Sigmoid colon (tissue), 7 donors: ENCODE measurements around the gene PRSS27. TPM values are rescaled to one million over a fixed set of nuclear protein-coding genes. Genes with fewer than 3 reads are reported as not detected.

Source experiments
- DNase-seq: peaks from one replicate; pipeline ENCODE4 v3.0.0-alpha.2; 2019
- H3K27ac ChIP-seq, 4 donors: fragments of 200-600 bp; sonication (generic); one replicate each; pipeline ENCODE4 v1.5.1; 2016 to 2019; ENCODE audit warnings: mild to moderate bottlenecking in 1 of 4
- H3K27me3 ChIP-seq, 3 donors: fragments of 200-600 bp; sonication (generic); one replicate each; pipeline ENCODE4 v1.5.1; 2019; ENCODE audit warnings: mild to moderate bottlenecking in 1 of 3
- H3K36me3 ChIP-seq, 4 donors: fragments of 200-600 bp; sonication (generic); one replicate each; pipeline ENCODE4 v1.5.1; 2016 to 2019
- H3K4me1 ChIP-seq, 4 donors: fragments of 200-600 bp; sonication (generic); one replicate each; pipeline ENCODE4 v1.5.1; 2017 to 2019
- H3K4me3 ChIP-seq, 4 donors: fragments of 200-600 bp; sonication (generic); one replicate each; pipeline ENCODE4 v1.5.1; 2017 to 2019; ENCODE audit warnings: mild to moderate bottlenecking in 2 of 4, moderate library complexity in 1 of 4
- H3K9me3 ChIP-seq, 4 donors: fragments of 200-600 bp in 3 of 4; sonication (generic) in 3 of 4; one replicate each; pipeline versions ENCODE4 v1.5.1 to v1.6.1; 2013 to 2019
- EP300 ChIP-seq, 4 donors: sonication (generic); formaldehyde crosslinking; IDR thresholded peaks; one replicate each; pipeline ENCODE4 v1.6.1; 2017; ENCODE audit warnings: antibody characterized with exemption in 4 of 4
- POLR2A ChIP-seq, 2 donors: fragments of 450-650 bp; IDR thresholded peaks; one replicate each; pipeline ENCODE4 v1.6.1; 2016; ENCODE audit warnings: antibody characterized with exemption in 2 of 2, mild to moderate bottlenecking in 2 of 2, moderate library complexity in 2 of 2
- POLR2AphosphoS5 ChIP-seq, 4 donors: sonication (generic); formaldehyde crosslinking; IDR thresholded peaks; one replicate each; pipeline ENCODE4 v1.6.1; 2017; ENCODE audit warnings: antibody characterized with exemption in 4 of 4
- WGBS, 2 donors: extraction: QIAGEN DNeasy Blood & Tissue Kit; methylation state at CpG; one replicate each; pipeline ENCODE4 v1.1.7; 2013; 5-methylcytosine and 5-hydroxymethylcytosine counted together
- intact Hi-C: fragments of 100-400 bp; cut with DNase I; formaldehyde crosslinking; loops from one replicate; pipeline ENCODE4 v1.15.1; 2023
- polyA plus RNA-seq, 3 donors: library from polyadenylated mRNA; stranded (reverse); fragments of 200-250 nt; gene quantifications; one replicate each; pipeline ENCODE4 v1.2.3, GENCODE V29; 2013
- total RNA-seq, 4 donors: library from RNA; depleted of rRNA; stranded (reverse); fragments of >200 nt; gene quantifications; one replicate each; pipeline ENCODE4 v1.1.0, GENCODE V29; 2016
- TF ChIP-seq, protein P1 (sequence below), 4 experiments: fragments of 450-650 bp in 3 of 4; fragments of 200-600 bp in 1 of 4; IDR thresholded peaks; one replicate each; pipeline ENCODE4 v1.5.1; 2016 to 2019; ENCODE audit warnings: antibody characterized with exemption in 4 of 4, mild to moderate bottlenecking in 3 of 4, moderate library complexity in 2 of 4
- donor health status: healthy with polysubstance abuse.
- donor health status: Bipolar disorder and iron deficiency.
- donor health status: healthy.

The PRSS27 gene
- total and polyA plus RNA-seq, 7 donors = 0.60 to 5.0 (median 1.4) TPM; not detected in 1

DNA sequence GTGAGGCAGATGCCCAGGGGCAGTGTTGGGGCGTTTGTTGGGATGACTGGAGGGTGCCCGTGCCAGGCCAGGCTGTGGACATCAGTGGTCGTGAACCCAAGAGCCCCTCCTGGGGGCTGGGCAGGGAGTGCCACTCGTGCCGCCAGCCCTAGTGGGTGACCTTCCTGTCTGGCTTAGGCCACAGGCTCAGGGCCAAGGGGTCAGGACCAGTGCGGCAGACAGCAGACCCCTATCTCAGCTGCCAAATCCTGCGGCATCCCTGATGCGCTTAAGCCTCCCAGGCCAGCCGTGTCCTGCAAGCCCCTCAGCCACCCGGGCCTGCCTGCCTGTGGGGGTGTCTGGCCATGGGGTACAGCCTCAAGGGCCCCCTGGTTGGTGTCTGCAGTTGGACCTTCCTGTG, 14.7 kb downstream of the PRSS27 start:
- WGBS, 2 donors = 94 to 96% methylated on average over 10 of the region's 10 CpGs
- H3K4me1 ChIP-seq = no peaks in the 10 kb centered on the region
- no peak overlapping the region for H3K4me3 ChIP-seq
- no peaks in the 10 kb centered on the region for H3K9me3 ChIP-seq
- no peaks in the 10 kb centered on the region for H3K27me3 ChIP-seq
- intact Hi-C loops = no loop called here
- no peak for DNase-seq
- peaks cover 10 to 95% (median 51%) of the 10 kb centered on the region in 4 donors for H3K36me3 ChIP-seq
- TF ChIP-seq EP300 (IDR thresholded peaks at IDR 0.05) = no peak
- no peak for TF ChIP-seq POLR2A (IDR thresholded peaks at IDR 0.05)
- TF ChIP-seq POLR2AphosphoS5 (IDR thresholded peaks at IDR 0.05) = no peak
- TF ChIP-seq, protein P1, sequence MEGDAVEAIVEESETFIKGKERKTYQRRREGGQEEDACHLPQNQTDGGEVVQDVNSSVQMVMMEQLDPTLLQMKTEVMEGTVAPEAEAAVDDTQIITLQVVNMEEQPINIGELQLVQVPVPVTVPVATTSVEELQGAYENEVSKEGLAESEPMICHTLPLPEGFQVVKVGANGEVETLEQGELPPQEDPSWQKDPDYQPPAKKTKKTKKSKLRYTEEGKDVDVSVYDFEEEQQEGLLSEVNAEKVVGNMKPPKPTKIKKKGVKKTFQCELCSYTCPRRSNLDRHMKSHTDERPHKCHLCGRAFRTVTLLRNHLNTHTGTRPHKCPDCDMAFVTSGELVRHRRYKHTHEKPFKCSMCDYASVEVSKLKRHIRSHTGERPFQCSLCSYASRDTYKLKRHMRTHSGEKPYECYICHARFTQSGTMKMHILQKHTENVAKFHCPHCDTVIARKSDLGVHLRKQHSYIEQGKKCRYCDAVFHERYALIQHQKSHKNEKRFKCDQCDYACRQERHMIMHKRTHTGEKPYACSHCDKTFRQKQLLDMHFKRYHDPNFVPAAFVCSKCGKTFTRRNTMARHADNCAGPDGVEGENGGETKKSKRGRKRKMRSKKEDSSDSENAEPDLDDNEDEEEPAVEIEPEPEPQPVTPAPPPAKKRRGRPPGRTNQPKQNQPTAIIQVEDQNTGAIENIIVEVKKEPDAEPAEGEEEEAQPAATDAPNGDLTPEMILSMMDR (IDR thresholded peaks at IDR 0.05) = no peak
- H3K27ac ChIP-seq = no peak overlapping the region

DNA sequence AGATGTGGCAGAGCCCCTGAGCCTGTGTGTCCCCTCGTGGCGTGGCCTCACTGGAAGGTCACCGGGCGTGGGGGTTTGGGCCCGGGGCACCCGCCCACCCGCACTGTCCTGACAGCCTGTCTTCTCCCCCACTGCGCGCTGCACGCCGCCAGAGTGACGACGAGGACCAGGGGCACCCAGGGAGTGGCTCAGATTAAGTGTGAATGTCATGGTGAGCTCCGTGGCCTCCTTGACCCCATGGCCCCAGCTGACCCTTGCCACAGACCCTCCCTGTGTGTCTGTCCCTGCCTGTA, 15.1 kb downstream of the PRSS27 start:
- H3K4me3 ChIP-seq = no peak overlapping the region
- H3K4me1 ChIP-seq = no peaks in the 10 kb centered on the region
- H3K36me3 ChIP-seq = peaks cover 10 to 98% (median 55%) of the 10 kb centered on the region in 4 donors
- intact Hi-C loops = no loop called here
- TF ChIP-seq POLR2A (IDR thresholded peaks at IDR 0.05) = no peak
- no peak for TF ChIP-seq POLR2AphosphoS5 (IDR thresholded peaks at IDR 0.05)
- TF ChIP-seq EP300 (IDR thresholded peaks at IDR 0.05) = no peak
- TF ChIP-seq, protein P1 (IDR thresholded peaks at IDR 0.05) = no peak
- no peaks in the 10 kb centered on the region for H3K9me3 ChIP-seq
- no peaks in the 10 kb centered on the region for H3K27me3 ChIP-seq
- H3K27ac ChIP-seq = no peak overlapping the region
- 96% methylated on average over 14 of the region's 14 CpGs for WGBS, 2 donors
- DNase-seq = no peak

DNA sequence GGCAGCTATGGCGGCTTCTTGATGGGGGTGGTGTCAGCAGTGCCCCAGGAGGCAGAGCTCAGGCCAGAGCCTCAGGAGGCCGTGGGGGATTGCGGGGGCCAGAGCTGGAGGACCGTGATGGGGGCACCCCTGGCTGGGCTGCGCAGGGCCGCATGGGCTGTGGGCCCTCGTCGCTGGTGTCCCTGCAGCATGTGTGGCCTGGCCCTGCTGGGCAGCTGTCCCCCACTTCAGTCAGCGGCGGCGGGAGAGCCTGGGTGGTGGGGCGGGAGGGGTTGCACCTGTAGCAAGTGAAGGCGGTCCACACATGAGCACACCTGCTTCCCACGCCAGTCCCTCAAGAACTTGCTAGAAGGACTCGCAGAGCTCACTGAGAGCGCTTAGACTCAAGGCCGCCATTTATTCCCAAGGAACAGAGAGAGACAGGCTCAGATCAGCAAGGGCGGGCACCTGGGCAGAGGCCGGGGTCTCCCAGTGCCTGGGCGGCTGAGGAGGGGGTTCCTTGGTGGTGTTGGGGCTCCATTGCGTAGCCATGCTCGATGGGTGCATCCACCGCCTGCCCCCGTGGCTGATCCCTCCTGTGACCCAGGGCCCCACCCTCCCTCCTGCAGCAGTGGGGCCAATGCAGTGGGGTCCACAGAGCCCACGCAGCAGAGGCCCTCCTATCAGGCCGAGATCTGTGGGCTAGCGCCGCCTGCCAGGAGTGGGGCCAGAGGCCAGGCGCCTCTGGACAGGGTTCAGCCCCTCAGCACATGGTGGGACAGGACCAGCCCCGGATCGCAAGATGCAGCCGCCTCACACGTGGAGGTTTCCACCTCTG, 15.7 kb downstream of the PRSS27 start:
- TF ChIP-seq EP300 (IDR thresholded peaks at IDR 0.05) (no peak), POLR2AphosphoS5 (IDR thresholded peaks at IDR 0.05) (no peak), POLR2A (IDR thresholded peaks at IDR 0.05) (no peak)
- TF ChIP-seq, protein P1 (IDR thresholded peaks at IDR 0.05) = no peak
- Histone ChIP-seq H3K36me3 (peaks cover 10 to 98% (median 61%) of the 10 kb centered on the region in 4 donors), H3K4me1 (no peaks in the 10 kb centered on the region), H3K9me3 (no peaks in the 10 kb centered on the region), H3K4me3 (no peak overlapping the region), H3K27ac (no peak overlapping the region), H3K27me3 (no peaks in the 10 kb centered on the region)
- intact Hi-C loops = no loop called here
- 93 to 95% methylated on average over 33 of the region's 33 CpGs for WGBS, 2 donors
- no peak for DNase-seq

DNA sequence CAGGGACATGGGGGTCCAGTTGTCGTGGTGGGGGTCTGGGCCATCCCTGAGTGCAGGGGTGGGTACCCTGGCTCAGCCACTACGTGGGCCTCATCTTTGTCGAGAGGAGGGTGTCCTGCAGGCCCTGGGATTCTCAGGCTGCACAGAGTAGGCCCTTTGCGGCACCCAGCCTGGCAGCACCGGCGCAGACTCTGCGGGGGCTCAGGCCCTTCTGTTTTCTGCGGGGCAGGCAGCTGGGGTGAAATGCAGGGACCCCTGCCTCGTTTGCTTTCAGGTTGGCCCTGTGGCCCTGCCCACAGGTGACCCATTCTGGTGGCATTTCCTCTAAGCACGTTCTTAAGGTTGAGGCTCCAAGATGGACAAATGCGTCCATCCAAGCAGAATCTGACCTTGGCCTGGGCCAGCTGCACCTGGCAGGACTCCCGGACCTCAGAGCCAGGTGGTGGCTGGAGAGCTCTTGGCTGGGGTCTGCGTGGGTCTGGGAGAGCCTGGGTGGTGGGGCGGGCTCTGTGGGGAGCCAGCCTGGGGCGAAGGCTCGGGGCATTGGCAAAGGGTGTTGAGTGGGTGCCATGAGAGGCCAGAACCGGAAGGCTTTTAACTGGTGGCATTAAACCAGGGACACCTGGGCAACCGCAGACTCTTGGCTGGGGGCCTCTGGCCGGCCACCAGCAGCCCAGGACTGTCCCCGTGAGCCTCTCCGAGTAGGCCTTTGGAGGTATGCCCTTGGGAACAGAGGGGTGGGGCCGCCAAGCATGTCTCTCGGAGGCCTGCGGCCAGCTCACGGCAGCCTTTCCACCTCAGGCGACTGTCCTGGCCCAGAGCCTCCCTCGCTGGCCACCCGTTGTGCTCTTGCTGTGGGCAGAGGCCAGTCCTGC, 16.9 kb downstream of the PRSS27 start:
- TF ChIP-seq, protein P1 (IDR thresholded peaks at IDR 0.05) = no peak
- TF ChIP-seq POLR2A (IDR thresholded peaks at IDR 0.05) (no peak), EP300 (IDR thresholded peaks at IDR 0.05) (no peak), POLR2AphosphoS5 (IDR thresholded peaks at IDR 0.05) (no peak)
- no peak for DNase-seq
- H3K4me1 ChIP-seq = no peaks in the 10 kb centered on the region
- no peak overlapping the region for H3K27ac ChIP-seq
- no peaks in the 10 kb centered on the region for H3K9me3 ChIP-seq
- no peak overlapping the region for H3K4me3 ChIP-seq
- H3K27me3 ChIP-seq = no peaks in the 10 kb centered on the region
- 92 to 94% methylated on average over 28 of the region's 28 CpGs for WGBS, 2 donors
- intact Hi-C loops = no loop called here
- H3K36me3 ChIP-seq = peaks cover 21 to 98% (median 69%) of the 10 kb centered on the region in 4 donors
